ENCODE results near the gene GPI.

- no peak for TF ChIP-seq CTCF (IDR thresholded peaks at IDR 0.05)
- TF ChIP-seq POLR2A (IDR thresholded peaks at IDR 0.05): no peak
Measured at GRCh38 chr19:34397853-34398252, 32.9 kb downstream of the GPI start.

Measured in uterus (tissue), 2 donors.